Endothelial cell of umbilical vein (primary cell): ENCODE measurements around the gene HCST. TPM values are rescaled to one million over a fixed set of nuclear protein-coding genes. Genes with fewer than 3 reads are reported as not detected.

Experiments
- BruUV-seq: library from RNA; stranded (reverse); fragments of 400-500 nt; replicated peaks from 2 replicates; lab custom pipeline; 2021; lab: Mats Ljungman, UMichigan
- CTCF ChIA-PET: fragments of 300-600, 350-600 bp; sonication (Branson Sonifier 250); formaldehyde crosslinking; loops from one replicate; lab custom pipeline; 2021; ENCODE audit warnings: antibody characterized with exemption, inconsistent platforms; lab: Charles Lee
- POLR2A ChIA-PET: fragments of 300-600, 350-600 bp; sonication (Branson Sonifier 250); formaldehyde crosslinking; loops from one replicate; lab custom pipeline; 2021; ENCODE audit warnings: antibody characterized with exemption, inconsistent platforms; lab: Charles Lee
- DNase-seq: peaks from one replicate; pipeline ENCODE4 v3.0.0-alpha.2; 2011; ENCODE audit warnings: low read depth, low spot score
- FAIRE-seq: peaks from 2 replicates; lab custom pipeline; 2011; peaks lifted over from hg19 to GRCh38; lab: Jason Lieb, UNC
- H2AFZ ChIP-seq: 2 replicates; pipeline ENCODE4 v1.6.0; 2012; ENCODE audit warnings: low read depth, low read length, control low read depth, inconsistent platforms
- H3K27ac ChIP-seq: 2 replicates; pipeline ENCODE4 v1.5.1; 2011; ENCODE audit warnings: low read depth, mild to moderate bottlenecking, control low read depth, low read length, moderate library complexity; ENCODE audit not compliant: insufficient read depth
- H3K27me3 ChIP-seq, 2 experiments: 2 replicates each; pipeline versions ENCODE4 v1.6.0 to v1.6.1; 2011; ENCODE audit warnings: low read length in 2 of 2, mixed read lengths in 1 of 2; ENCODE audit not compliant: control insufficient read depth in 2 of 2, insufficient read depth in 2 of 2
- H3K36me3 ChIP-seq, 2 experiments: 2 replicates in 1 of 2; 3 replicates in 1 of 2; pipeline ENCODE4 v1.5.1; 2011; ENCODE audit warnings: low read length in 2 of 2, mild to moderate bottlenecking in 1 of 2, moderate library complexity in 1 of 2; ENCODE audit not compliant: control insufficient read depth in 2 of 2, insufficient read depth in 2 of 2; ENCODE audit errors: extremely low read depth in 1 of 2
- H3K4me1 ChIP-seq: 3 replicates; pipeline ENCODE4 v1.5.1; 2011; ENCODE audit warnings: mild to moderate bottlenecking, low read length; ENCODE audit not compliant: control insufficient read depth, insufficient read depth; ENCODE audit errors: extremely low read depth
- H3K4me2 ChIP-seq: 2 replicates; pipeline ENCODE4 v1.6.1; 2011; ENCODE audit warnings: low read length, control low read depth, mixed read lengths; ENCODE audit not compliant: insufficient read depth
- H3K4me3 ChIP-seq, 3 experiments: fragments of 200-600 bp in 1 of 3; sonication (generic), shearing (Covaris generic) in 1 of 3; replicated peaks in 1 of 3; 2 replicates each; pipeline ENCODE4 v1.5.1; 2011 to 2016; ENCODE audit warnings: control low read depth in 3 of 3, low read length in 3 of 3, mild to moderate bottlenecking in 2 of 3, inconsistent platforms in 1 of 3, low read depth in 1 of 3, moderate library complexity in 1 of 3; ENCODE audit not compliant: insufficient read depth in 1 of 3
- H3K79me2 ChIP-seq: 2 replicates; pipeline ENCODE4 v1.6.0; 2012; ENCODE audit warnings: low read length, inconsistent platforms; ENCODE audit not compliant: control insufficient read depth, insufficient read depth
- H3K9ac ChIP-seq: replicated peaks from 2 replicates; pipeline ENCODE3; 2011; ENCODE audit warnings: low read length, control low read depth; ENCODE audit not compliant: insufficient read depth; ENCODE audit errors: extremely low read depth
- H3K9me1 ChIP-seq: replicated peaks from 3 replicates; pipeline ENCODE4 v1.6.0; 2011; ENCODE audit warnings: mild to moderate bottlenecking, low read length; ENCODE audit not compliant: control insufficient read depth, insufficient read depth; ENCODE audit errors: extremely low read depth
- H3K9me3 ChIP-seq: replicated peaks from 2 replicates; pipeline ENCODE4 v1.5.1; 2012; ENCODE audit warnings: low read length, inconsistent platforms; ENCODE audit not compliant: control insufficient read depth, insufficient read depth
- H4K20me1 ChIP-seq: replicated peaks from 2 replicates; pipeline ENCODE3; 2011; ENCODE audit warnings: mild to moderate bottlenecking, low read length; ENCODE audit not compliant: control insufficient read depth, insufficient read depth; ENCODE audit errors: extremely low read depth
- EZH2 ChIP-seq: IDR thresholded peaks from 2 replicates; pipeline ENCODE4 v1.6.1; 2012; ENCODE audit warnings: borderline replicate concordance, low read depth, mild to moderate bottlenecking, moderate library complexity, low read length, inconsistent platforms; ENCODE audit not compliant: severe bottlenecking
- FOS ChIP-seq: IDR thresholded peaks from 2 replicates; pipeline ENCODE4 v1.6.1; 2011; ENCODE audit warnings: mild to moderate bottlenecking, low read length, moderate library complexity, borderline replicate concordance; ENCODE audit not compliant: insufficient read depth
- GATA2 ChIP-seq: IDR thresholded peaks from 2 replicates; pipeline ENCODE4 v1.7.0; 2011; ENCODE audit warnings: low read depth, mild to moderate bottlenecking, moderate library complexity, mixed read lengths, low read length; ENCODE audit not compliant: insufficient read length, insufficient read depth
- JUN ChIP-seq: IDR thresholded peaks from 2 replicates; pipeline ENCODE4 v1.6.1; 2011; ENCODE audit warnings: borderline replicate concordance, low read depth; ENCODE audit not compliant: insufficient read length, insufficient read depth
- MYC ChIP-seq: IDR thresholded peaks from one replicate; pipeline ENCODE4 v1.6.1; 2011; ENCODE audit warnings: mild to moderate bottlenecking, low read depth, low read length
- POLR2A ChIP-seq: IDR thresholded peaks from 2 replicates; pipeline ENCODE4 v1.6.1; 2012; ENCODE audit warnings: low read depth, mild to moderate bottlenecking, control low read depth, low read length
- POLR2AphosphoS5 ChIP-seq: IDR thresholded peaks from 2 replicates; pipeline ENCODE4 v1.6.1; 2012; ENCODE audit warnings: low read depth, mild to moderate bottlenecking, control low read depth, low read length, moderate library complexity; ENCODE audit not compliant: insufficient read depth
- dilution Hi-C: fragments of 300-500 bp; cut with MboI; formaldehyde crosslinking; loops from one replicate; pipeline ENCODE4 v1.15.0; 2019; ENCODE audit warnings: low sequenced_read_pairs; ENCODE audit not compliant: extremely low pct_ligation_motif_present
- intact Hi-C: fragments of 100-400 bp; cut with micrococcal nuclease; formaldehyde crosslinking; loops from one replicate; pipeline ENCODE4 v1.10.0; 2022
- polyA plus RNA-seq, 4 experiments: library from polyadenylated mRNA; depleted of rRNA in 3 of 4; stranded (reverse) in 3 of 4; unstranded in 1 of 4; fragments of >200 nt; gene quantifications; 2 replicates each; pipeline versions ENCODE4 v1.2.1 to v1.2.3, GENCODE V29; 2011 to 2012; ENCODE audit warnings: missing spikeins in 1 of 4
- total RNA-seq: library from RNA; stranded (reverse); gene quantifications from 2 replicates; pipeline ENCODE4 v1.2.3, GENCODE V29; 2021
- TF ChIP-seq, protein P1 (sequence below): IDR thresholded peaks from 2 replicates; pipeline ENCODE4 v1.6.1; 2011; ENCODE audit not compliant: insufficient read depth, insufficient read length
- TF ChIP-seq, protein P2 (sequence below), 2 donors: IDR thresholded peaks; 1 replicate in 1 of 2; 2 replicates in 1 of 2; pipeline ENCODE4 v1.5.1; 2011; ENCODE audit warnings: low read length in 2 of 2, mild to moderate bottlenecking in 2 of 2, moderate library complexity in 2 of 2, control low read depth in 1 of 2, inconsistent platforms in 1 of 2, low read depth in 1 of 2; ENCODE audit not compliant: insufficient read depth in 1 of 2; ENCODE audit errors: extremely low read depth in 1 of 2

HCST gene
- total and polyA plus RNA-seq, 2 donors (not counting 3 experiments of a cell fraction or from before 2014, with no cell fraction given) = not detected

DNA sequence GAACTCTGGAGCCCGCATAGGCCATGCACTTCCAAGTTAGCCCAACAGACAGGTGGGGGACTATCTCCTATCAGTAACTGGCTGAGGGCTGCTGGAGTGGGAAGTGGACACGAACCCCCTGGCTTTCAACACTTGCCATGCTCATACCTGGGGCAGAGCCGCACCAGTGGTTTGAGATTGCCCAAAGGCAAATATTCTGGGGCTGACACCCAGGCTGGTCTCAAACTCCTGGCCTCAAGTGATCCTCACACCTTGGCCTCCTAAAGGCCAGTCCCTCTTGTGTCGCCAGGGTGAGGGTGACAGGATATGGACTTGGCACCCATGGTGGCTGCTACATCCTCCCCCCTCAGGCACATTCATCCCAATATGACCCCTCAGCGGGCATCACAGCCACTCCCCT lies 15.1 kb upstream of the HCST start:
- TF ChIP-seq GATA2 (no peak), POLR2AphosphoS5 (no peak), EZH2 (no peak), MYC (no peak)
- TF ChIP-seq, protein P1, sequence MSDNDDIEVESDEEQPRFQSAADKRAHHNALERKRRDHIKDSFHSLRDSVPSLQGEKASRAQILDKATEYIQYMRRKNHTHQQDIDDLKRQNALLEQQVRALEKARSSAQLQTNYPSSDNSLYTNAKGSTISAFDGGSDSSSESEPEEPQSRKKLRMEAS = no peak
- ChIA-PET POLR2A (no interaction called here), CTCF (no interaction called here)
- Histone ChIP-seq H3K4me1 (no peaks in the 10 kb centered on the region), H4K20me1 (no peaks in the 10 kb centered on the region), H3K9me3 (no peaks in the 10 kb centered on the region), H3K4me3 (no peak overlapping the region), H3K36me3 (peaks cover 0 to 16% of the 10 kb centered on the region in 2 experiments), H3K79me2 (no peaks in the 10 kb centered on the region), H3K27ac (no peak overlapping the region), H3K9ac (no peak overlapping the region), H3K27me3 (no peaks in the 10 kb centered on the region), H3K4me2 (no peak overlapping the region), H3K9me1 (no peaks in the 10 kb centered on the region), H2AFZ (no peak overlapping the region)
- BruUV-seq = no TSS peak
- intact Hi-C loops (no loop called here), dilution Hi-C loops (no loop called here)
- FAIRE-seq (no peak), DNase-seq (no peak)

DNA sequence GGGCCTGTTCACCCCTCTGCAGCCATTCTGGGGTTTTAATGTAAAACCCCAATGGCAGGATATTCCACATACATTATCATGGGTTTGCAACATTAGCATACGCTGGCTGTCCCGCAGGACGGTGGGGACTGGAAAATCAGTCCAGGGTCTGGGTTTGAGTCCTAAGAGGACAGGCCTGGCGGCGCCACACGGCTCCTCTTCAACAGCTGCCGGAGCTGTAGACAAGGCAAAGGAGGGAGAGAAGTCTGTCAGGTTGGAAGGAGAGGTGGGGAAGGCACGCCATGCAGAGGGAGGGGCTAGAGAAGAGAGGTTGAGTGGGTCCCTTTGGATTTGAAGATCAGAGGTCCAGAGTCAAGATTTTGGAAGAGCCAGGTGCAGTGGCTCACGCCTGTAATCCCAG lies 13.9 kb upstream of the HCST start:
- dilution Hi-C loops = no loop called here
- Histone ChIP-seq H3K27me3 (no peaks in the 10 kb centered on the region), H3K79me2 (no peaks in the 10 kb centered on the region), H3K9me3 (no peaks in the 10 kb centered on the region), H3K4me2 (no peak overlapping the region), H3K27ac (no peak overlapping the region), H2AFZ (no peak overlapping the region), H3K9me1 (no peaks in the 10 kb centered on the region), H3K36me3 (peaks cover 0 to 16% of the 10 kb centered on the region in 2 experiments), H3K9ac (no peak overlapping the region), H3K4me1 (no peaks in the 10 kb centered on the region), H3K4me3 (no peak overlapping the region), H4K20me1 (no peaks in the 10 kb centered on the region)
- TF ChIP-seq JUN (no peak), POLR2AphosphoS5 (no peak), MYC (no peak), FOS (no peak), EZH2 (no peak), POLR2A (no peak), GATA2 (no peak)
- TF ChIP-seq, protein P2, sequence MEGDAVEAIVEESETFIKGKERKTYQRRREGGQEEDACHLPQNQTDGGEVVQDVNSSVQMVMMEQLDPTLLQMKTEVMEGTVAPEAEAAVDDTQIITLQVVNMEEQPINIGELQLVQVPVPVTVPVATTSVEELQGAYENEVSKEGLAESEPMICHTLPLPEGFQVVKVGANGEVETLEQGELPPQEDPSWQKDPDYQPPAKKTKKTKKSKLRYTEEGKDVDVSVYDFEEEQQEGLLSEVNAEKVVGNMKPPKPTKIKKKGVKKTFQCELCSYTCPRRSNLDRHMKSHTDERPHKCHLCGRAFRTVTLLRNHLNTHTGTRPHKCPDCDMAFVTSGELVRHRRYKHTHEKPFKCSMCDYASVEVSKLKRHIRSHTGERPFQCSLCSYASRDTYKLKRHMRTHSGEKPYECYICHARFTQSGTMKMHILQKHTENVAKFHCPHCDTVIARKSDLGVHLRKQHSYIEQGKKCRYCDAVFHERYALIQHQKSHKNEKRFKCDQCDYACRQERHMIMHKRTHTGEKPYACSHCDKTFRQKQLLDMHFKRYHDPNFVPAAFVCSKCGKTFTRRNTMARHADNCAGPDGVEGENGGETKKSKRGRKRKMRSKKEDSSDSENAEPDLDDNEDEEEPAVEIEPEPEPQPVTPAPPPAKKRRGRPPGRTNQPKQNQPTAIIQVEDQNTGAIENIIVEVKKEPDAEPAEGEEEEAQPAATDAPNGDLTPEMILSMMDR (IDR thresholded peaks at IDR 0.05; ENCODE audit: extremely low read depth in 1 of 2, insufficient read depth in 1 of 2, low read depth in 1 of 2, low read length in 2 of 2) = no peak
- TF ChIP-seq, protein P1 = no peak
- FAIRE-seq (no peak), DNase-seq (no peak)
- BruUV-seq = no TSS peak
- intact Hi-C loops = no loop called here
- ChIA-PET POLR2A (no interaction called here), CTCF (no interaction called here)
